Amniotic stem cell (primary cell): Measurements from ENCODE around the gene ADAM21.
"Not testable (repeated sequence)": the region's sequence is repeated elsewhere in the genome, so short reads cannot be mapped to it uniquely, and the experiment has no call there.

Experiments used
- DNase-seq: peaks from one replicate; lab custom pipeline; 2025; lab: John Stamatoyannopoulos, UW

The ADAM21 gene

GRCh38 chr14:70477356-70478105 lies 25.6 kb downstream of the ADAM21 start:
- DNase-seq: not testable (repeated sequence)

- DNase-seq: no peak
Measured at GRCh38 chr14:70489579-70490200, 37.7 kb downstream of the ADAM21 start.

GRCh38 chr14:70498191-70498590 lies 46.2 kb downstream of the ADAM21 start:
- DNase-seq: no peak
